HepG2 (cell line): ENCODE results near the gene OIT3. TPM values are rescaled to one million over a fixed set of nuclear protein-coding genes. Genes with fewer than 3 reads are reported as not detected.
A peak's percentile ranks its signal among the peaks of the same experiment; 100 is the strongest.

Experiments
- CHCHD3 ChIP-seq: sonication (generic); formaldehyde crosslinking; IDR thresholded peaks from 2 replicates; pipeline ENCODE4 v1.8.0; 2022; ENCODE audit warnings: mild to moderate bottlenecking, missing genetic modification reagents, moderate library complexity
- EED ChIP-seq: sonication (generic); formaldehyde crosslinking; IDR thresholded peaks from 2 replicates; pipeline ENCODE4 v1.5.0; 2020; ENCODE audit warnings: mild to moderate bottlenecking, missing genetic modification reagents
- FOSL1 ChIP-seq: sonication (generic); formaldehyde crosslinking; IDR thresholded peaks from 2 replicates; pipeline ENCODE4 v1.9.0; 2021; ENCODE audit warnings: missing genetic modification reagents, borderline replicate concordance
- HDAC1 ChIP-seq: sonication (generic); formaldehyde crosslinking; IDR thresholded peaks from 2 replicates; pipeline ENCODE4 v1.5.1; 2020; ENCODE audit warnings: mild to moderate bottlenecking, missing genetic modification reagents
- KDM6A ChIP-seq: IDR thresholded peaks from 2 replicates; pipeline ENCODE4 v1.6.1; 2016; ENCODE audit warnings: low read depth
- KMT2A ChIP-seq: sonication (generic); formaldehyde crosslinking; IDR thresholded peaks from 2 replicates; pipeline ENCODE4 v1.4.0; 2020; ENCODE audit warnings: missing genetic modification reagents
- MYNN ChIP-seq: sonication (generic); formaldehyde crosslinking; IDR thresholded peaks from 2 replicates; pipeline ENCODE4 v1.4.0; 2020; ENCODE audit warnings: mild to moderate bottlenecking, low read depth, missing genetic modification reagents
- NFYB ChIP-seq: sonication (generic); formaldehyde crosslinking; IDR thresholded peaks from 2 replicates; pipeline ENCODE4 v1.4.0; 2020; ENCODE audit warnings: missing genetic modification reagents
- ZBTB1 ChIP-seq: sonication (generic); formaldehyde crosslinking; IDR thresholded peaks from 2 replicates; pipeline ENCODE4 v1.4.0; 2020; ENCODE audit warnings: missing genetic modification reagents, borderline replicate concordance
- ZNF138 ChIP-seq: sonication (generic); formaldehyde crosslinking; IDR thresholded peaks from 2 replicates; pipeline ENCODE4 v1.5.0; 2020; ENCODE audit warnings: mild to moderate bottlenecking, low read depth, missing genetic modification reagents
- ZNF260 ChIP-seq: sonication (generic); formaldehyde crosslinking; IDR thresholded peaks from 2 replicates; pipeline ENCODE4 v1.4.0; 2020; ENCODE audit warnings: missing genetic modification reagents, low read depth, mild to moderate bottlenecking, borderline replicate concordance
- ZNF333 ChIP-seq: sonication (generic); formaldehyde crosslinking; IDR thresholded peaks from 2 replicates; pipeline ENCODE4 v1.4.0; 2020; ENCODE audit warnings: mild to moderate bottlenecking, missing genetic modification reagents, borderline replicate concordance
- ZNF557 ChIP-seq: sonication (generic); formaldehyde crosslinking; IDR thresholded peaks from 2 replicates; pipeline ENCODE4 v1.4.0; 2020; ENCODE audit warnings: missing genetic modification reagents
- ZNF660 ChIP-seq: sonication (generic); formaldehyde crosslinking; IDR thresholded peaks from 2 replicates; pipeline ENCODE4 v1.5.1; 2020; ENCODE audit warnings: mild to moderate bottlenecking, low read depth, missing genetic modification reagents, borderline replicate concordance
- ZNF703 ChIP-seq: sonication (generic); formaldehyde crosslinking; IDR thresholded peaks from 2 replicates; pipeline ENCODE4 v1.5.1; 2020; ENCODE audit warnings: missing genetic modification reagents, mild to moderate bottlenecking, moderate library complexity, borderline replicate concordance
- ZNF713 ChIP-seq: sonication (generic); formaldehyde crosslinking; IDR thresholded peaks from 2 replicates; pipeline ENCODE4 v1.4.0; 2020; ENCODE audit warnings: mild to moderate bottlenecking, missing genetic modification reagents
- ZNF766 ChIP-seq: sonication (generic); formaldehyde crosslinking; IDR thresholded peaks from 2 replicates; pipeline ENCODE4 v1.5.0; 2020; ENCODE audit warnings: missing genetic modification reagents, borderline replicate concordance
- ZNF776 ChIP-seq: sonication (generic); formaldehyde crosslinking; IDR thresholded peaks from 2 replicates; pipeline ENCODE4 v1.4.0; 2020; ENCODE audit warnings: mild to moderate bottlenecking, missing genetic modification reagents
- polyA plus RNA-seq, 8 experiments: library from polyadenylated mRNA; depleted of rRNA in 3 of 8; stranded (reverse) in 7 of 8; unstranded in 1 of 8; fragments of >200 nt; fragmentation: Illumina TruSeq in 4 of 8; extraction: Trizol in 4 of 8; gene quantifications; 2 replicates each; pipeline versions ENCODE4 v1.2.1 to v1.2.3, GENCODE V29; 2011 to 2016; ENCODE audit warnings: low read depth in 4 of 8, missing spikeins in 1 of 8, mixed read lengths in 1 of 8; ENCODE audit not compliant: insufficient read depth in 1 of 8
- total RNA-seq, 5 experiments: library from RNA; depleted of rRNA; stranded (reverse); fragments of >200 nt; fragmentation: Illumina TruSeq; extraction: Trizol; gene quantifications; 2 replicates each; pipeline ENCODE4 v1.2.3, GENCODE V29; 2016; ENCODE audit warnings: low read depth in 1 of 5
- TF ChIP-seq, protein P1 (sequence below): sonication (generic); formaldehyde crosslinking; IDR thresholded peaks from 2 replicates; pipeline ENCODE4 v1.5.0; 2020; ENCODE audit warnings: missing genetic modification reagents
- TF ChIP-seq, protein P2 (sequence below): sonication (generic); formaldehyde crosslinking; IDR thresholded peaks from 2 replicates; pipeline ENCODE4 v1.4.0; 2020; ENCODE audit warnings: missing genetic modification reagents
- TF ChIP-seq, protein P3 (sequence below): sonication (generic); formaldehyde crosslinking; IDR thresholded peaks from 2 replicates; pipeline ENCODE4 v1.4.0; 2020; ENCODE audit warnings: mild to moderate bottlenecking, missing genetic modification reagents
- TF ChIP-seq, protein P4 (sequence below): sonication (generic); formaldehyde crosslinking; conservative IDR thresholded peaks from 2 replicates; pipeline ENCODE4 v1.4.0; 2020; ENCODE audit warnings: missing genetic modification reagents
- TF ChIP-seq, protein P5 (sequence below): sonication (generic); formaldehyde crosslinking; IDR thresholded peaks from 2 replicates; pipeline ENCODE4 v1.4.0; 2020; ENCODE audit warnings: mild to moderate bottlenecking, missing genetic modification reagents

Gene OIT3
- total and polyA plus RNA-seq, 2 of the 13 experiments (the other 11 are each of a cell fraction or from before 2014, with no cell fraction given): not detected

DNA sequence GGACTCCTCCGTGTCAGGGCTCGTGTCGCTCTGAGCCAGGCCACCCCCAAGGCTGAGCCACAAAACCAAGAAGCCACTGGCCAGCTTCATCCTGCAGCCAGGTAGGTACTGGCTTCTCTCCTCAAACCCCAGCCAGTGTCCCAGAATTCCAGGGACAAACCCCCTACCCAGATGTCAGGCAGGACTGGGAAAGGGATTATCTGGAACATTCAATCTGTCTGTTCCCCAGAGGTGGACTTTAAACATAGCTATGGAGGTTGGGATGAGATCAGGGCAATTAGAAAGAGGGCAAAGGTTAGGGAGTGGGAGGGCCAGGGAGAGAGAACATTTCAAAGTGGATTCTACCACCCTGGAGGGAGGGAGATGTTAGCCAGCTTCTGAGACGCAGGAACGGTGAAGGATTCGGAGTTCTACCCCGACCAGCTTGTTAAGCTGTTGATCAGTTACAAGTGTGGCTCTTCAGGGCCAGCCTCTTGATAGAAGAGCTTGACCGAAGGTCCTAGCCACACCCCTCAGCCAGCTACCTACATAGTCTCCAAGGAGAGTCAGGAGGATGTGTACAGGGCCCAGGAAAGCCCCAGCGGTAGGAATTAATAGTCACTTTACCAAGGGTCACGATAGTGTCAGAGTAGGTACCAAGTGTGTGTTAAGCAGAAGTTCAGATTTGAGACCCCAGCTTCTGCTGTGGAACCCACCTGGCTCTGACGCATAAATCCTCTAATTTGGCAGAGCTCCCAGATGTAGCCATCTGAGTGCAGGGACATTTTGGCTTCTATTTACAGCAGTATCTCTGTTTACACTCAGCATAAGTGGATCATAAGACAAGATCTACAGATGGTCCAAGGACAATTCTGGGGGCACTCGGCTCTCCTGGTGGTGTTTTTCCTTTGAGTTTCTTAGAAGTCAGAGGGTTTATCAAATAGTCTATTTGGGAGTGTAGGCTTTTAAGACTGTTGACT, 61.3 kb downstream of the OIT3 start, which contains the start of gene PLA2G12B (continued):
- no peak for TF ChIP-seq ZBTB1 (CRISPR knock-in tag)
- TF ChIP-seq CHCHD3 (CRISPR knock-in tag): no peak
- TF ChIP-seq KDM6A: no peak
- TF ChIP-seq FOSL1 (CRISPR knock-in tag): no peak
- no peak for TF ChIP-seq ZNF333
- TF ChIP-seq, protein P1, sequence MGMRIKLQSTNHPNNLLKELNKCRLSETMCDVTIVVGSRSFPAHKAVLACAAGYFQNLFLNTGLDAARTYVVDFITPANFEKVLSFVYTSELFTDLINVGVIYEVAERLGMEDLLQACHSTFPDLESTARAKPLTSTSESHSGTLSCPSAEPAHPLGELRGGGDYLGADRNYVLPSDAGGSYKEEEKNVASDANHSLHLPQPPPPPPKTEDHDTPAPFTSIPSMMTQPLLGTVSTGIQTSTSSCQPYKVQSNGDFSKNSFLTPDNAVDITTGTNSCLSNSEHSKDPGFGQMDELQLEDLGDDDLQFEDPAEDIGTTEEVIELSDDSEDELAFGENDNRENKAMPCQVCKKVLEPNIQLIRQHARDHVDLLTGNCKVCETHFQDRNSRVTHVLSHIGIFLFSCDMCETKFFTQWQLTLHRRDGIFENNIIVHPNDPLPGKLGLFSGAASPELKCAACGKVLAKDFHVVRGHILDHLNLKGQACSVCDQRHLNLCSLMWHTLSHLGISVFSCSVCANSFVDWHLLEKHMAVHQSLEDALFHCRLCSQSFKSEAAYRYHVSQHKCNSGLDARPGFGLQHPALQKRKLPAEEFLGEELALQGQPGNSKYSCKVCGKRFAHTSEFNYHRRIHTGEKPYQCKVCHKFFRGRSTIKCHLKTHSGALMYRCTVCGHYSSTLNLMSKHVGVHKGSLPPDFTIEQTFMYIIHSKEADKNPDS (CRISPR knock-in tag): no peak
- TF ChIP-seq, protein P2, sequence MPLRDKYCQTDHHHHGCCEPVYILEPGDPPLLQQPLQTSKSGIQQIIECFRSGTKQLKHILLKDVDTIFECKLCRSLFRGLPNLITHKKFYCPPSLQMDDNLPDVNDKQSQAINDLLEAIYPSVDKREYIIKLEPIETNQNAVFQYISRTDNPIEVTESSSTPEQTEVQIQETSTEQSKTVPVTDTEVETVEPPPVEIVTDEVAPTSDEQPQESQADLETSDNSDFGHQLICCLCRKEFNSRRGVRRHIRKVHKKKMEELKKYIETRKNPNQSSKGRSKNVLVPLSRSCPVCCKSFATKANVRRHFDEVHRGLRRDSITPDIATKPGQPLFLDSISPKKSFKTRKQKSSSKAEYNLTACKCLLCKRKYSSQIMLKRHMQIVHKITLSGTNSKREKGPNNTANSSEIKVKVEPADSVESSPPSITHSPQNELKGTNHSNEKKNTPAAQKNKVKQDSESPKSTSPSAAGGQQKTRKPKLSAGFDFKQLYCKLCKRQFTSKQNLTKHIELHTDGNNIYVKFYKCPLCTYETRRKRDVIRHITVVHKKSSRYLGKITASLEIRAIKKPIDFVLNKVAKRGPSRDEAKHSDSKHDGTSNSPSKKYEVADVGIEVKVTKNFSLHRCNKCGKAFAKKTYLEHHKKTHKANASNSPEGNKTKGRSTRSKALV (CRISPR knock-in tag): 0 out of 2 replicates have a peak, but pooled peaks have one; percentile 70
- no peak for TF ChIP-seq ZNF703 (CRISPR knock-in tag)
- no peak for TF ChIP-seq ZNF713
- TF ChIP-seq HDAC1: peak; percentile 69; the same call in 1 of the 2 replicates
- TF ChIP-seq NFYB: no peak; the same call in 1 of the 2 replicates
- TF ChIP-seq MYNN (CRISPR knock-in tag): no peak
- TF ChIP-seq ZNF776 (CRISPR knock-in tag): no peak
- 0 out of 2 replicates have a peak, but pooled peaks have one; percentile 36 for TF ChIP-seq ZNF557 (CRISPR knock-in tag)
- TF ChIP-seq, protein P3, sequence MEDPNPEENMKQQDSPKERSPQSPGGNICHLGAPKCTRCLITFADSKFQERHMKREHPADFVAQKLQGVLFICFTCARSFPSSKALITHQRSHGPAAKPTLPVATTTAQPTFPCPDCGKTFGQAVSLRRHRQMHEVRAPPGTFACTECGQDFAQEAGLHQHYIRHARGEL (CRISPR knock-in tag): no peak
- no peak for TF ChIP-seq ZNF660 (CRISPR knock-in tag)
- TF ChIP-seq ZNF766 (CRISPR knock-in tag): 0 out of 2 replicates have a peak, but pooled peaks have one; percentile 38
- no peak for TF ChIP-seq EED (CRISPR knock-in tag)
- TF ChIP-seq, protein P4, sequence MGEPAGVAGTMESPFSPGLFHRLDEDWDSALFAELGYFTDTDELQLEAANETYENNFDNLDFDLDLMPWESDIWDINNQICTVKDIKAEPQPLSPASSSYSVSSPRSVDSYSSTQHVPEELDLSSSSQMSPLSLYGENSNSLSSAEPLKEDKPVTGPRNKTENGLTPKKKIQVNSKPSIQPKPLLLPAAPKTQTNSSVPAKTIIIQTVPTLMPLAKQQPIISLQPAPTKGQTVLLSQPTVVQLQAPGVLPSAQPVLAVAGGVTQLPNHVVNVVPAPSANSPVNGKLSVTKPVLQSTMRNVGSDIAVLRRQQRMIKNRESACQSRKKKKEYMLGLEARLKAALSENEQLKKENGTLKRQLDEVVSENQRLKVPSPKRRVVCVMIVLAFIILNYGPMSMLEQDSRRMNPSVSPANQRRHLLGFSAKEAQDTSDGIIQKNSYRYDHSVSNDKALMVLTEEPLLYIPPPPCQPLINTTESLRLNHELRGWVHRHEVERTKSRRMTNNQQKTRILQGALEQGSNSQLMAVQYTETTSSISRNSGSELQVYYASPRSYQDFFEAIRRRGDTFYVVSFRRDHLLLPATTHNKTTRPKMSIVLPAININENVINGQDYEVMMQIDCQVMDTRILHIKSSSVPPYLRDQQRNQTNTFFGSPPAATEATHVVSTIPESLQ: no peak
- TF ChIP-seq ZNF260: no peak
- TF ChIP-seq KMT2A (CRISPR knock-in tag): no peak
- TF ChIP-seq ZNF138 (CRISPR knock-in tag): no peak
- TF ChIP-seq, protein P5, sequence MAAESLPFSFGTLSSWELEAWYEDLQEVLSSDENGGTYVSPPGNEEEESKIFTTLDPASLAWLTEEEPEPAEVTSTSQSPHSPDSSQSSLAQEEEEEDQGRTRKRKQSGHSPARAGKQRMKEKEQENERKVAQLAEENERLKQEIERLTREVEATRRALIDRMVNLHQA (CRISPR knock-in tag): no peak
